Testis (tissue), 3 donors: ENCODE data around the gene CENPL. TPM values are rescaled to one million over a fixed set of nuclear protein-coding genes. Genes with fewer than 3 reads are reported as not detected.
"Not testable (repeated sequence)": the region's sequence is repeated elsewhere in the genome, so short reads cannot be mapped to it uniquely, and the experiment has no call there.

Experiments
- DNase-seq: peaks from one replicate; pipeline ENCODE4 v3.0.0-alpha.2; 2019
- H3K27ac ChIP-seq, 2 donors: fragments of 200-600 bp; sonication (generic); one replicate each; pipeline ENCODE4 v1.5.1; 2019
- H3K27me3 ChIP-seq: fragments of 200-600 bp; sonication (generic); one replicate; pipeline ENCODE4 v1.5.1; 2019
- H3K36me3 ChIP-seq: fragments of 200-600 bp; sonication (generic); one replicate; pipeline ENCODE4 v1.5.1; 2017; ENCODE audit warnings: low read depth; ENCODE audit errors: missing control alignments
- H3K4me1 ChIP-seq: fragments of 200-600 bp; sonication (generic); one replicate; pipeline ENCODE4 v1.5.1; 2019
- H3K4me3 ChIP-seq, 2 donors: fragments of 200-600 bp; sonication (generic); one replicate each; pipeline ENCODE4 v1.5.1; 2017 to 2019
- H3K9me3 ChIP-seq: fragments of 200-600 bp; sonication (generic); one replicate; pipeline ENCODE4 v1.5.1; 2017
- CTCF ChIP-seq, 3 experiments: fragments of 450-650 bp in 2 of 3; fragments of 200-600 bp in 1 of 3; sonication (generic) in 1 of 3; IDR thresholded peaks; one replicate each; pipeline ENCODE4 v1.5.1; 2016 to 2019; ENCODE audit warnings: antibody characterized with exemption in 3 of 3, mild to moderate bottlenecking in 2 of 3, moderate library complexity in 1 of 3
- POLR2A ChIP-seq: fragments of 450-650 bp; IDR thresholded peaks from one replicate; pipeline ENCODE4 v1.6.1; 2017; ENCODE audit warnings: antibody characterized with exemption, mild to moderate bottlenecking, moderate library complexity
- WGBS, 2 donors: methylation state at CpG; one replicate each; pipeline ENCODE4 v1.1.5; 2018; 5-methylcytosine and 5-hydroxymethylcytosine counted together
- intact Hi-C: fragments of 100-400 bp; cut with DNase I; formaldehyde crosslinking; loops from one replicate; pipeline ENCODE4 v1.15.1; 2023; ENCODE audit warnings: low total_unique reads
- polyA plus RNA-seq: library from polyadenylated mRNA; stranded (reverse); fragments of 350-450 nt; fragmentation: Illumina TruSeq; extraction: RNeasy Lipid Tissue Mini Kit (QIAGEN cat#74804); gene quantifications from one replicate; pipeline ENCODE4 v1.2.3, GENCODE V29; 2014; ENCODE audit warnings: low read depth, low replicate concordance; ENCODE audit not compliant: insufficient read depth
- total RNA-seq, 2 donors: library from RNA; depleted of rRNA; stranded (reverse); fragments of >200 nt; gene quantifications; one replicate each; pipeline ENCODE4 v1.2.3, GENCODE V29; 2016

CENPL gene
- total and polyA plus RNA-seq, 3 donors from 2014 or later, result 13.2 to 26.5 (median 20.5) TPM

GRCh38 chr1:173827611-173828010, 2.9 kb upstream of the CENPL start:
- intact Hi-C loops, result loop anchor here (10.0 kb wide), 1 partner anchor 403 kb away; no protein-coding TSS in a partner anchor
- no peak for TF ChIP-seq CTCF (IDR thresholded peaks at IDR 0.05)
- TF ChIP-seq POLR2A, result no peak
- Histone ChIP-seq H3K27me3 (no peaks in the 10 kb centered on the region), H3K27ac (no peak overlapping the region), H3K36me3 (no peaks in the 10 kb centered on the region), H3K9me3 (no peaks in the 10 kb centered on the region), H3K4me3 (no peak overlapping the region), H3K4me1 (peaks cover 4% of the 10 kb centered on the region)
- 96 to 100% methylated on average over 2 of the region's 2 CpGs for WGBS, 2 donors
- no peak for DNase-seq

GRCh38 chr1:173823781-173824314, 835 bp downstream of the CENPL start:
- H3K4me3 ChIP-seq, result peak overlapping the region; percentile 68 to 78
- H3K9me3 ChIP-seq, result no peaks in the 10 kb centered on the region
- intact Hi-C loops, result loop anchor here (10.0 kb wide), 1 partner anchor 399 kb away; no protein-coding TSS in a partner anchor
- peaks cover 4% of the 10 kb centered on the region for H3K4me1 ChIP-seq
- 1% methylated on average over 22 to 25 of the region's 25 CpGs for WGBS, 2 donors
- TF ChIP-seq CTCF (IDR thresholded peaks at IDR 0.05) (no peak), POLR2A (no peak)
- peak overlapping the region; percentile 85 to 94 for H3K27ac ChIP-seq
- H3K36me3 ChIP-seq, result no peaks in the 10 kb centered on the region
- no peaks in the 10 kb centered on the region for H3K27me3 ChIP-seq
- DNase-seq, result no peak

- no peak for TF ChIP-seq POLR2A
- no peak for TF ChIP-seq CTCF (IDR thresholded peaks at IDR 0.05)
- WGBS, 2 donors, result 91 to 93% methylated on average over 4 of the region's 4 CpGs
- Histone ChIP-seq H3K4me1 (peaks cover 4% of the 10 kb centered on the region), H3K27me3 (no peaks in the 10 kb centered on the region), H3K4me3 (no peak overlapping the region), H3K27ac (no peak overlapping the region), H3K36me3 (no peaks in the 10 kb centered on the region), H3K9me3 (no peaks in the 10 kb centered on the region)
- intact Hi-C loops, result loop anchor here (10.0 kb wide), 1 partner anchor 397 kb away; no protein-coding TSS in a partner anchor
- DNase-seq, result no peak
These were observed 3.0 kb downstream of the CENPL start for GRCh38 chr1:173821680-173822079.

- 81 to 92% methylated on average over 1 of the region's 1 CpG for WGBS, 2 donors
- intact Hi-C loops, result no loop called here
- Histone ChIP-seq H3K27ac (no peak overlapping the region), H3K36me3 (no peaks in the 10 kb centered on the region), H3K4me3 (no peak overlapping the region), H3K4me1 (peaks cover 2% of the 10 kb centered on the region), H3K9me3 (no peaks in the 10 kb centered on the region), H3K27me3 (no peaks in the 10 kb centered on the region)
- no peak for TF ChIP-seq POLR2A
- no peak for TF ChIP-seq CTCF (IDR thresholded peaks at IDR 0.05)
- no peak for DNase-seq
These were observed 6.2 kb downstream of the CENPL start for GRCh38 chr1:173818459-173818858.

- DNase-seq, intact Hi-C loops, H3K27ac ChIP-seq, H3K36me3 ChIP-seq, H3K9me3 ChIP-seq, H3K27me3 ChIP-seq, H3K4me1 ChIP-seq, H3K4me3 ChIP-seq: not testable (repeated sequence)
- whole genome bisulfite sequencing, 2 donors, result 98 to 99% methylated on average over 5 of the region's 5 CpGs
These were observed 11.0 kb downstream of the CENPL start for GRCh38 chr1:173813654-173814053.
